ENCODE data around the gene TAOK3.

GRCh38 chr12:118315821-118316220 is 56.9 kb downstream of the TAOK3 start:
- TF ChIP-seq CTCF (conservative IDR thresholded peaks at IDR 0.05; ENCODE audit: low read depth, low read length) (no peak), MAFK (IDR thresholded peaks at IDR 0.05; ENCODE audit: low read depth, low read length) (no peak), CEBPB (IDR thresholded peaks at IDR 0.05; ENCODE audit: low read depth, low read length) (no peak), RAD21 (IDR thresholded peaks at IDR 0.05; ENCODE audit: low read length) (no peak), POLR2A (IDR thresholded peaks at IDR 0.05; ENCODE audit: low read depth, low read length) (no peak), SMC3 (IDR thresholded peaks at IDR 0.05; ENCODE audit: low read depth, low read length) (no peak), FOS (IDR thresholded peaks at IDR 0.05; ENCODE audit: low read depth, low read length) (no peak), CHD1 (IDR thresholded peaks at IDR 0.05; ENCODE audit: low read depth, low read length) (no peak), MXI1 (IDR thresholded peaks at IDR 0.05; ENCODE audit: borderline replicate concordance, low read depth, low read length) (no peak), RFX5 (IDR thresholded peaks at IDR 0.05; ENCODE audit: low read depth, low read length) (no peak), USF2 (IDR thresholded peaks at IDR 0.05; ENCODE audit: low read depth, low read length) (no peak), NFE2L2 (IDR thresholded peaks at IDR 0.05; ENCODE audit: low read depth, low read length) (no peak)
